HEK293 (cell line): ENCODE data around the gene MRPS18A.

Experiments
- CTCF ChIA-PET: fragments of 350-600 bp; formaldehyde crosslinking; extraction: SDS; loops from one replicate; lab custom pipeline; 2021; ENCODE audit warnings: antibody characterized with exemption; lab: Yijun Ruan, JAX
- POLR2A ChIA-PET: fragments of 300-600 bp; formaldehyde crosslinking; extraction: SDS; loops from one replicate; lab custom pipeline; 2020; ENCODE audit warnings: antibody characterized with exemption, inconsistent platforms; lab: Yijun Ruan, JAX
- H3K27ac ChIP-seq: fragments of 200-500 bp; sonication (Bioruptor generic); 2 replicates; pipeline ENCODE4 v1.5.1; 2014; ENCODE audit warnings: low read depth, low read length, control low read depth, inconsistent platforms; ENCODE audit errors: extremely low read depth
- H3K36me3 ChIP-seq, 2 experiments: fragments of 200-500 bp in 1 of 2; sonication (Bioruptor generic) in 1 of 2; 1 replicate in 1 of 2; 2 replicates in 1 of 2; pipeline ENCODE4 v1.5.1; 2014 to 2017; ENCODE audit warnings: inconsistent platforms in 2 of 2, low read length in 2 of 2; ENCODE audit not compliant: control insufficient read depth in 2 of 2, insufficient read depth in 1 of 2
- H3K4me1 ChIP-seq: fragments of 200-500 bp; sonication (Bioruptor generic); 2 replicates; pipeline ENCODE4 v1.5.1; 2014; ENCODE audit warnings: mild to moderate bottlenecking, low read length, inconsistent platforms; ENCODE audit not compliant: control insufficient read depth, insufficient read depth
- H3K4me3 ChIP-seq: 2 replicates; pipeline ENCODE4 v1.5.1; 2011; ENCODE audit warnings: low read depth, mild to moderate bottlenecking, control low read depth, low read length, moderate library complexity
- H3K9me3 ChIP-seq: fragments of 200-500 bp; sonication (Bioruptor generic); 2 replicates; pipeline ENCODE4 v1.5.1; 2014; ENCODE audit warnings: low read depth, low read length, inconsistent platforms; ENCODE audit not compliant: control insufficient read depth, insufficient read depth
- GLIS1 ChIP-seq: fragments of 450-650 bp; formaldehyde crosslinking; IDR thresholded peaks from 2 replicates; pipeline ENCODE4 v1.5.1; 2016; ENCODE audit warnings: missing biosample characterization, missing genetic modification characterization
- HOXC10 ChIP-seq: sonication (generic); formaldehyde crosslinking; IDR thresholded peaks from 2 replicates; pipeline ENCODE4 v1.8.1; 2023; ENCODE audit warnings: mild to moderate bottlenecking, missing genetic modification reagents
- ZBTB20 ChIP-seq: fragments of 450-650 bp; formaldehyde crosslinking; IDR thresholded peaks from 2 replicates; pipeline ENCODE4 v1.5.1; 2016; ENCODE audit warnings: missing biosample characterization, missing genetic modification characterization
- ZIC2 ChIP-seq: fragments of 450-650 bp; formaldehyde crosslinking; IDR thresholded peaks from 2 replicates; pipeline ENCODE4 v1.5.1; 2016; ENCODE audit warnings: missing biosample characterization, missing genetic modification characterization
- ZNF10 ChIP-seq: fragments of 450-650 bp; formaldehyde crosslinking; IDR thresholded peaks from 2 replicates; pipeline ENCODE4 v1.5.1; 2017; ENCODE audit warnings: missing biosample characterization, missing genetic modification characterization
- ZNF112 ChIP-seq: fragments of 450-650 bp; formaldehyde crosslinking; IDR thresholded peaks from 2 replicates; pipeline ENCODE4 v1.5.0; 2017; ENCODE audit warnings: missing biosample characterization, missing genetic modification characterization
- ZNF2 ChIP-seq: fragments of 450-650 bp; formaldehyde crosslinking; IDR thresholded peaks from 2 replicates; pipeline ENCODE4 v1.5.1; 2016; ENCODE audit warnings: missing biosample characterization, missing genetic modification characterization
- ZNF473 ChIP-seq: fragments of 450-650 bp; formaldehyde crosslinking; IDR thresholded peaks from 2 replicates; pipeline ENCODE4 v1.5.1; 2017; ENCODE audit warnings: missing biosample characterization, missing genetic modification characterization
- ZNF530 ChIP-seq: fragments of 450-650 bp; formaldehyde crosslinking; IDR thresholded peaks from 2 replicates; pipeline ENCODE4 v1.5.1; 2016; ENCODE audit warnings: low read depth, missing biosample characterization, missing genetic modification characterization
- ZNF621 ChIP-seq: fragments of 450-650 bp; formaldehyde crosslinking; IDR thresholded peaks from 2 replicates; pipeline ENCODE4 v1.5.1; 2017; ENCODE audit warnings: missing biosample characterization, missing genetic modification characterization
- ZNF623 ChIP-seq: fragments of 450-650 bp; formaldehyde crosslinking; IDR thresholded peaks from 2 replicates; pipeline ENCODE4 v1.5.1; 2016; ENCODE audit warnings: missing biosample characterization, missing genetic modification characterization
- ZNF664 ChIP-seq: fragments of 450-650 bp; formaldehyde crosslinking; IDR thresholded peaks from 2 replicates; pipeline ENCODE4 v1.5.1; 2016; ENCODE audit warnings: missing biosample characterization, missing genetic modification characterization
- TF ChIP-seq, protein P1 (sequence below): fragments of 450-650 bp; formaldehyde crosslinking; IDR thresholded peaks from 2 replicates; pipeline ENCODE4 v1.5.1; 2016; ENCODE audit warnings: missing biosample characterization, missing genetic modification characterization
- TF ChIP-seq, protein P2 (sequence below): fragments of 450-650 bp; formaldehyde crosslinking; IDR thresholded peaks from 2 replicates; pipeline ENCODE4 v1.5.1; 2017; ENCODE audit warnings: missing biosample characterization, missing genetic modification characterization
- TF ChIP-seq, protein P3 (sequence below): fragments of 450-650 bp; IDR thresholded peaks from 2 replicates; pipeline ENCODE4 v1.5.1; 2018; ENCODE audit warnings: missing biosample characterization, mild to moderate bottlenecking, missing genetic modification characterization
- TF ChIP-seq, protein P4 (sequence below): fragments of 450-650 bp; formaldehyde crosslinking; IDR thresholded peaks from 2 replicates; pipeline ENCODE4 v1.5.1; 2017; ENCODE audit warnings: missing biosample characterization, missing genetic modification characterization

MRPS18A gene

DNA sequence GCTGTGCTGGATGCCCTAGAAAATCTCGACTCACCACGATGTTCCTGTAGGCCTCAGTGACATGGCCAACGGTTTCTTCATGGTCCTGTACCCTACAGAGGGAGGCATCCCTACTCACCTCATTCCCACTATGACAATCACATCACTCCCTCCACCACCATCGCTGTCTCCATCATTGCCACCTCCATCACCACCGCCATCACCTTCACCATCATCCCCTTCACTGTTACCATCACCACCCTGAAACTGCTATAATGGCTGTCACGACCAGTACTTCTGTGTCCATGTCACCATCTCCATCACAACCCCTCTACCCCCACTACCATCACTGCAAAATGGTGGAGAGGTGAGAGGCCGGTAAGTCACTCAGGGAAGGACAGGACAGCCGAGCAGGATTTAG is 29.8 kb upstream of the MRPS18A start (continued):
- TF ChIP-seq, protein P1, sequence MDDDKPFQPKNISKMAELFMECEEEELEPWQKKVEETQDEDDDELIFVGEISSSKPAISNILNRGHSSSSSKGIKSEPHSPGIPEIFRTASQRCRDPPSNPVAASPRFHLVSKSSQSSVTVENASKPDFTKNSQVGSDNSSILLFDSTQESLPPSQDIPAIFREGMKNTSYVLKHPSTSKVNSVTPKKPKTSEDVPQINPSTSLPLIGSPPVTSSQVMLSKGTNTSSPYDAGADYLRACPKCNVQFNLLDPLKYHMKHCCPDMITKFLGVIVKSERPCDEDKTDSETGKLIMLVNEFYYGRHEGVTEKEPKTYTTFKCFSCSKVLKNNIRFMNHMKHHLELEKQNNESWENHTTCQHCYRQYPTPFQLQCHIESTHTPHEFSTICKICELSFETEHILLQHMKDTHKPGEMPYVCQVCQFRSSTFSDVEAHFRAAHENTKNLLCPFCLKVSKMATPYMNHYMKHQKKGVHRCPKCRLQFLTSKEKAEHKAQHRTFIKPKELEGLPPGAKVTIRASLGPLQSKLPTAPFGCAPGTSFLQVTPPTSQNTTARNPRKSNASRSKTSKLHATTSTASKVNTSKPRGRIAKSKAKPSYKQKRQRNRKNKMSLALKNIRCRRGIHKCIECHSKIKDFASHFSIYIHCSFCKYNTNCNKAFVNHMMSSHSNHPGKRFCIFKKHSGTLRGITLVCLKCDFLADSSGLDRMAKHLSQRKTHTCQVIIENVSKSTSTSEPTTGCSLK (tag by site-specific recombination): peak; percentile 64; the same call in 1 of the 2 replicates
- 0 out of 2 replicates have a peak, but pooled peaks have one; percentile 57 for TF ChIP-seq ZNF473 (tag by site-specific recombination)
- TF ChIP-seq ZNF112: 0 out of 2 replicates have a peak, but pooled peaks have one; percentile 21
- no peak for TF ChIP-seq ZNF621 (tag by site-specific recombination)
- no peak for TF ChIP-seq ZNF623

DNA sequence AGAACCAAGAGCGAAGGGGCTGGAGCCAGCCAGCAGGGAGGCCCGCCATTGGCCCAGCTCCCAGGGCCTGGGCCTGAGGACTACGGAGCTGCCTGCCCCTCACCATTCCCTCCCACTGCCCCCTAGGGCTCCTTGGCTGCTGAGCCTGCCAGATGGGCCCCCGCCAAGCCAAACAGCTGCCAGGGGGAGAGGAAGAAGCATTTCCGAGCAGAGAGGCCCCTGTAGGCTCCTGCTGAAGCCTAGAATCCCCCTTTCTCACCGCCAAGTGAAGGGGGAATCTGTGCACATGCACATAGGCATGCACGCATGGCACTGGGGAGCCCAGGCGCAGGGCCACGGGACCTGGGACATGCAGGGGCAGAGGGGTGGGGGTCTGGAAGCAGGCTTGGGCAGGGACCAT is 28.5 kb upstream of the MRPS18A start:
- ChIA-PET POLR2A (no interaction called here), CTCF (interaction anchor here (0.5 to 2.0 kb wide), 2 partner anchors 48 to 54 kb away, joined by 3 to 6 read pairs; partner anchors contain the start of gene VEGFA)
- Histone ChIP-seq H3K36me3 (no peaks in the 10 kb centered on the region), H3K9me3 (no peaks in the 10 kb centered on the region), H3K4me3 (no peak overlapping the region), H3K27ac (no peak overlapping the region), H3K4me1 (no peaks in the 10 kb centered on the region)
- TF ChIP-seq ZIC2 (tag by site-specific recombination) (peak; percentile 69), ZNF530 (tag by site-specific recombination) (peak; percentile 69; the same call in 1 of the 2 replicates), ZBTB20 (peak; percentile 32; the same call in 1 of the 2 replicates), ZNF10 (tag by site-specific recombination) (no peak), GLIS1 (tag by site-specific recombination) (peak; percentile 51; the same call in 1 of the 2 replicates)

DNA sequence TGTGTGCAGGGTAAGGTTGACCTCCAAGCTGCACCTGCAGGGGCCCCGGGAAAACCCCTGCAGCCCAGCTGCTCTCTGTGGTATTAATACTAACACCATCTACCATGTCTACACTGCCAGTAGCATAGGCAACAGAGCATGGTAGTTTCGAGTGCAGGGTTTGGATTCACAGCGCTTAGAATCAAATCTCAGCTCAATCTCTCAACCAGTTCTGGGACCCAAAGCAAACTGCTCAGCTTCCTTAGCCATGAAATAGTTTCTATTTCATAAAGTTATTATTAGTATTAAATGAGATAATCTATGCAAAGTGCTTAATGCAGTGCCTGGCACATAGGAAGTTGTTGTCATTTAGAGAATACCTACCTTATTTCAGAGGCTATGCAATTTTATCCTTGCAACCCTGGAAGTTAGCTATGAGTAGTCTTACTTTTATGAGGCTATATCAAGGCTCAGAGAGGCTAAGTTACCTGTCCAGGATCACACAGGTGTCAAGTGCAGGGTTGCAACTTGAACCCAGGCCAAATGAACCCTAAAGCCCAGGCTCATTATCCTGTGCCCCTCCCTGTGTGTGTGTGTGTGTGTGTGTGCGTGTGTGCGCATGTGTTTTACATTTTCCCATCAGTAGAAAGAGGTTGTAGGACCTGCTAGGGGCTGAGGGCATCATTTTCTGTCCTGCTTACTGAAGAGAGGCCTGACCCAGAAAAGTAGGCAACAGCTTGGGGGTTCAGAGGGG is 27.6 kb upstream of the MRPS18A start:
- no peaks in the 10 kb centered on the region for H3K9me3 ChIP-seq
- H3K36me3 ChIP-seq: no peaks in the 10 kb centered on the region
- CTCF ChIA-PET: interaction anchor here (1.0 to 2.3 kb wide), 5 partner anchors 9 to 436 kb away, joined by 3 to 22 read pairs (median 4); no protein-coding TSS in a partner anchor
- no peak overlapping the region for H3K27ac ChIP-seq
- no peaks in the 10 kb centered on the region for H3K4me1 ChIP-seq
- peak; percentile 89 for TF ChIP-seq ZNF664 (tag by site-specific recombination)
- TF ChIP-seq, protein P2, sequence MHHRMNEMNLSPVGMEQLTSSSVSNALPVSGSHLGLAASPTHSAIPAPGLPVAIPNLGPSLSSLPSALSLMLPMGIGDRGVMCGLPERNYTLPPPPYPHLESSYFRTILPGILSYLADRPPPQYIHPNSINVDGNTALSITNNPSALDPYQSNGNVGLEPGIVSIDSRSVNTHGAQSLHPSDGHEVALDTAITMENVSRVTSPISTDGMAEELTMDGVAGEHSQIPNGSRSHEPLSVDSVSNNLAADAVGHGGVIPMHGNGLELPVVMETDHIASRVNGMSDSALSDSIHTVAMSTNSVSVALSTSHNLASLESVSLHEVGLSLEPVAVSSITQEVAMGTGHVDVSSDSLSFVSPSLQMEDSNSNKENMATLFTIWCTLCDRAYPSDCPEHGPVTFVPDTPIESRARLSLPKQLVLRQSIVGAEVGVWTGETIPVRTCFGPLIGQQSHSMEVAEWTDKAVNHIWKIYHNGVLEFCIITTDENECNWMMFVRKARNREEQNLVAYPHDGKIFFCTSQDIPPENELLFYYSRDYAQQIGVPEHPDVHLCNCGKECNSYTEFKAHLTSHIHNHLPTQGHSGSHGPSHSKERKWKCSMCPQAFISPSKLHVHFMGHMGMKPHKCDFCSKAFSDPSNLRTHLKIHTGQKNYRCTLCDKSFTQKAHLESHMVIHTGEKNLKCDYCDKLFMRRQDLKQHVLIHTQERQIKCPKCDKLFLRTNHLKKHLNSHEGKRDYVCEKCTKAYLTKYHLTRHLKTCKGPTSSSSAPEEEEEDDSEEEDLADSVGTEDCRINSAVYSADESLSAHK: 0 out of 2 replicates have a peak, but pooled peaks have one; percentile 22
- no peak for TF ChIP-seq HOXC10
- TF ChIP-seq, protein P3, sequence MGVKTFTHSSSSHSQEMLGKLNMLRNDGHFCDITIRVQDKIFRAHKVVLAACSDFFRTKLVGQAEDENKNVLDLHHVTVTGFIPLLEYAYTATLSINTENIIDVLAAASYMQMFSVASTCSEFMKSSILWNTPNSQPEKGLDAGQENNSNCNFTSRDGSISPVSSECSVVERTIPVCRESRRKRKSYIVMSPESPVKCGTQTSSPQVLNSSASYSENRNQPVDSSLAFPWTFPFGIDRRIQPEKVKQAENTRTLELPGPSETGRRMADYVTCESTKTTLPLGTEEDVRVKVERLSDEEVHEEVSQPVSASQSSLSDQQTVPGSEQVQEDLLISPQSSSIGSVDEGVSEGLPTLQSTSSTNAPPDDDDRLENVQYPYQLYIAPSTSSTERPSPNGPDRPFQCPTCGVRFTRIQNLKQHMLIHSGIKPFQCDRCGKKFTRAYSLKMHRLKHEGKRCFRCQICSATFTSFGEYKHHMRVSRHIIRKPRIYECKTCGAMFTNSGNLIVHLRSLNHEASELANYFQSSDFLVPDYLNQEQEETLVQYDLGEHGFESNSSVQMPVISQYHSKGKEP (tag by site-specific recombination): peak; percentile 19; the same call in 1 of the 2 replicates
- TF ChIP-seq, protein P4, sequence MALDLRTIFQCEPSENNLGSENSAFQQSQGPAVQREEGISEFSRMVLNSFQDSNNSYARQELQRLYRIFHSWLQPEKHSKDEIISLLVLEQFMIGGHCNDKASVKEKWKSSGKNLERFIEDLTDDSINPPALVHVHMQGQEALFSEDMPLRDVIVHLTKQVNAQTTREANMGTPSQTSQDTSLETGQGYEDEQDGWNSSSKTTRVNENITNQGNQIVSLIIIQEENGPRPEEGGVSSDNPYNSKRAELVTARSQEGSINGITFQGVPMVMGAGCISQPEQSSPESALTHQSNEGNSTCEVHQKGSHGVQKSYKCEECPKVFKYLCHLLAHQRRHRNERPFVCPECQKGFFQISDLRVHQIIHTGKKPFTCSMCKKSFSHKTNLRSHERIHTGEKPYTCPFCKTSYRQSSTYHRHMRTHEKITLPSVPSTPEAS: peak; percentile 65
- no peak for TF ChIP-seq ZNF2
- TF ChIP-seq, all 188 proteins: peak for 4
- POLR2A ChIA-PET: interaction anchor here (1.2 kb wide), 1 partner anchor 10 kb away, joined by 5 read pairs; no protein-coding TSS in a partner anchor
- H3K4me3 ChIP-seq: no peak overlapping the region
